Measurements from ENCODE around the gene FAM177B. TPM values are rescaled to one million over a fixed set of nuclear protein-coding genes. Genes with fewer than 3 reads are reported as not detected.

The FAM177B gene
- total and polyA plus RNA-seq, 3 donors from 2014 or later, result 0.71 to 2.3 TPM; not detected in 1

GRCh38 chr1:222772996-222773379 is 36.0 kb downstream of the FAM177B start:
- Histone ChIP-seq H3K4me1 (no peaks in the 10 kb centered on the region), H3K27ac (peak overlapping the region in 1 of 2 donors; percentile 46), H3K27me3 (no peaks in the 10 kb centered on the region), H3K36me3 (ENCODE audit: low read depth, missing control alignments) (no peaks in the 10 kb centered on the region), H3K4me3 (no peak overlapping the region), H3K9me3 (no peaks in the 10 kb centered on the region)
- WGBS, 2 donors, result 66 to 82% methylated on average over 4 of the region's 4 CpGs
- TF ChIP-seq POLR2A (IDR thresholded peaks at IDR 0.05), result no peak
- TF ChIP-seq, protein P1, sequence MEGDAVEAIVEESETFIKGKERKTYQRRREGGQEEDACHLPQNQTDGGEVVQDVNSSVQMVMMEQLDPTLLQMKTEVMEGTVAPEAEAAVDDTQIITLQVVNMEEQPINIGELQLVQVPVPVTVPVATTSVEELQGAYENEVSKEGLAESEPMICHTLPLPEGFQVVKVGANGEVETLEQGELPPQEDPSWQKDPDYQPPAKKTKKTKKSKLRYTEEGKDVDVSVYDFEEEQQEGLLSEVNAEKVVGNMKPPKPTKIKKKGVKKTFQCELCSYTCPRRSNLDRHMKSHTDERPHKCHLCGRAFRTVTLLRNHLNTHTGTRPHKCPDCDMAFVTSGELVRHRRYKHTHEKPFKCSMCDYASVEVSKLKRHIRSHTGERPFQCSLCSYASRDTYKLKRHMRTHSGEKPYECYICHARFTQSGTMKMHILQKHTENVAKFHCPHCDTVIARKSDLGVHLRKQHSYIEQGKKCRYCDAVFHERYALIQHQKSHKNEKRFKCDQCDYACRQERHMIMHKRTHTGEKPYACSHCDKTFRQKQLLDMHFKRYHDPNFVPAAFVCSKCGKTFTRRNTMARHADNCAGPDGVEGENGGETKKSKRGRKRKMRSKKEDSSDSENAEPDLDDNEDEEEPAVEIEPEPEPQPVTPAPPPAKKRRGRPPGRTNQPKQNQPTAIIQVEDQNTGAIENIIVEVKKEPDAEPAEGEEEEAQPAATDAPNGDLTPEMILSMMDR (IDR thresholded peaks at IDR 0.05), result no peak
- no peak for DNase-seq
- intact Hi-C loops (cut with DNase I; ENCODE audit: low total_unique reads), result no loop called here

GRCh38 chr1:222777463-222777862 is 40.5 kb downstream of the FAM177B start:
- intact Hi-C loops (cut with DNase I; ENCODE audit: low total_unique reads), result no loop called here
- 95 to 100% methylated on average over 1 of the region's 1 CpG for WGBS, 2 donors

DNA sequence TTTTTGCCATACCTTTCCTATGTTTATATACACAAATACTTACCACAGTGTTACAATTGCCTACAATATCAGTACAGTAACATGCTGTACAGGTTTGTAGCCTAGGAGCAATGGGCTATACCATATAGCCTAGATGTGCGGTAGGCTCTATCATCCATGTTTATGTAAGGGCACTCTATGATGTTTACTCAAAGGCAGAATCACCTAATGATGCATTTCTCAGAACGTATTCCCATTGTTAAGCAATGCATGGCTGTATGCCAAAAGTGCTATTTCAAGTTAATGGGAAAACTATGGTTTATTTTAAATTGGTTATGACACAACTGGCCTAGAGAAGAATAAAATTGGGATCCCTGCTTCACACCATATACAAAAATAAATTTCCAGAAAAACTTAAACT is 41.0 kb downstream of the FAM177B start:
- no peaks in the 10 kb centered on the region for H3K9me3 ChIP-seq
- no peak for TF ChIP-seq POLR2A (IDR thresholded peaks at IDR 0.05)
- TF ChIP-seq, protein P1 (IDR thresholded peaks at IDR 0.05), result no peak
- H3K27me3 ChIP-seq, result no peaks in the 10 kb centered on the region
- WGBS, 2 donors, result 59 to 64% methylated on average over 2 of the region's 2 CpGs
- DNase-seq, result no peak
- no peak overlapping the region for H3K4me3 ChIP-seq
- H3K4me1 ChIP-seq, result no peaks in the 10 kb centered on the region
- no peaks in the 10 kb centered on the region for H3K36me3 ChIP-seq (ENCODE audit: low read depth, missing control alignments)
- no peak overlapping the region for H3K27ac ChIP-seq
- intact Hi-C loops (cut with DNase I; ENCODE audit: low total_unique reads), result no loop called here

More at GRCh38 chr1:222777463-222777862, 40.5 kb downstream of the FAM177B start:
- Histone ChIP-seq H3K4me3 (no peak overlapping the region), H3K36me3 (ENCODE audit: low read depth, missing control alignments) (no peaks in the 10 kb centered on the region), H3K9me3 (no peaks in the 10 kb centered on the region), H3K27me3 (no peaks in the 10 kb centered on the region), H3K4me1 (no peaks in the 10 kb centered on the region), H3K27ac (no peak overlapping the region)
- TF ChIP-seq, protein P1 (IDR thresholded peaks at IDR 0.05), result no peak
- no peak for TF ChIP-seq POLR2A (IDR thresholded peaks at IDR 0.05)
- no peak for DNase-seq

DNA sequence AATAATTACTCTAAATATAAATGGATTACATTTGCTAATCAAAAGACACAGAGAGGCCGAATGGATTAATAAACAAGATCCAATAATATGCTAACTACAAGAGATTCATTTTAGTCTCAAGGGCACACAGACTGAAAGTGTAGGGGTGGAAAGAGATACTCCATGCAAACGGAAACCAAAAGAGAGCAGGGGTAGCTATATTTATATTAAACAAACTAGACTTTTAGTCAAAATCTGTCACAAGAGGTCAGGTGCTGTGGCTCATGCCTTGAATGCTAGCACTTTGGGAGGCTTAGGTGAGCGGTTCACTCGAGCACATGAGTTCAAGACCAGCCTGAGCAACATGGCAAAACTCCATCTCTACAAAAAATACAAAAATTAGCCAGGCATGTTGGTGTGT is 44.2 kb downstream of the FAM177B start:
- no peak overlapping the region for H3K27ac ChIP-seq
- no peak overlapping the region for H3K4me3 ChIP-seq
- no peaks in the 10 kb centered on the region for H3K36me3 ChIP-seq (ENCODE audit: low read depth, missing control alignments)
- WGBS, 2 donors, result 77 to 78% methylated on average over 4 of the region's 4 CpGs
- TF ChIP-seq, protein P1 (IDR thresholded peaks at IDR 0.05), result no peak
- TF ChIP-seq POLR2A (IDR thresholded peaks at IDR 0.05), result no peak
- no peaks in the 10 kb centered on the region for H3K27me3 ChIP-seq
- peaks cover 2% of the 10 kb centered on the region for H3K4me1 ChIP-seq
- DNase-seq, result no peak
- intact Hi-C loops (cut with DNase I; ENCODE audit: low total_unique reads), result no loop called here
- H3K9me3 ChIP-seq, result no peaks in the 10 kb centered on the region

GRCh38 chr1:222783051-222783450 is 46.0 kb downstream of the FAM177B start:
- Histone ChIP-seq H3K27ac (no peak overlapping the region), H3K9me3 (no peaks in the 10 kb centered on the region), H3K36me3 (ENCODE audit: low read depth, missing control alignments) (no peaks in the 10 kb centered on the region), H3K4me3 (no peak overlapping the region), H3K27me3 (no peaks in the 10 kb centered on the region), H3K4me1 (peaks cover 4% of the 10 kb centered on the region)
- no peak for DNase-seq
- TF ChIP-seq, protein P1 (IDR thresholded peaks at IDR 0.05), result no peak
- no peak for TF ChIP-seq POLR2A (IDR thresholded peaks at IDR 0.05)
- intact Hi-C loops (cut with DNase I; ENCODE audit: low total_unique reads), result no loop called here
